ENCODE results near the gene FOXA1. TPM values are rescaled to one million over a fixed set of nuclear protein-coding genes. Genes with fewer than 3 reads are reported as not detected.

FOXA1 gene
- total RNA-seq, 1 experiment from 2014 or later = 4.3 TPM

DNA sequence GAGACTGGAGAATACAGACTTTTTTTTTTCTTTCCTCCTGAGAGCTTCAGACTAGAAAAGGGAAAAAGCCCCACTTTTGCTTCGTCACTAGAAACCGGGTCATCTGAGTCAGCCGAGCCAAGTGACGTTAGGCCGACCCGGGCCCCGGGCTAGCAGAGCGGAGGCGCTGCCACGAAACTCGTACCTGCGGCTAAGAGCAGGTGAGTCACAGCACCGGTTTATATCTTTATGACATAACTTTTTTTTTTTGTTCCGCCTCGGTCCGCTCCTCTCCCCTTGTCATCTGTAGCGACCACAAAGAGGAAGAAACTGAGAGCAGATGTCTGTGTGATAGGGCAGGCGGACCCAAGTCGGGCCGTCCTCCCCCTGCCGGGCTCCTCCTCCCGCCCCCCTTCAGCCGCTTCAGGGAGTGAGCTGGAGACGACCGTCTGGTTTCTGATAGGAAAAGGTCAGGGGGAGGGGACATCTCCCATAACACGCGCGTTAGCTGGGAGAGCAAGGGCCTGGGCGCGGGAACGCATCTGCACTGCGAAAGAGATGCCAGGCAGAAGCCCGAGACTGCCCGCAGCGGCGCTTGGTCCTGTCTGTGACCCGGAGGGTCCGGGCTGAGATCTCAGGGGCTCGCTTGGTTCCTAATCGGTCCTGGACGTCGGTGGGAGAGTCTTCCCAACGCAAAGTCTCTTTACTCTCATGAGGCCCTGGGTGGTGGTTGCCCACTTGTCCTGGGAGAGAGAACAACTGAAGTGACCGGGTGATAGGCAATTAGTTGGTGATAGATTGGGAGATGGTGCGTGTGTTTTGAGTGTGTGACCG lies 966 bp upstream of the FOXA1 start:
- TF ChIP-seq, protein P1, sequence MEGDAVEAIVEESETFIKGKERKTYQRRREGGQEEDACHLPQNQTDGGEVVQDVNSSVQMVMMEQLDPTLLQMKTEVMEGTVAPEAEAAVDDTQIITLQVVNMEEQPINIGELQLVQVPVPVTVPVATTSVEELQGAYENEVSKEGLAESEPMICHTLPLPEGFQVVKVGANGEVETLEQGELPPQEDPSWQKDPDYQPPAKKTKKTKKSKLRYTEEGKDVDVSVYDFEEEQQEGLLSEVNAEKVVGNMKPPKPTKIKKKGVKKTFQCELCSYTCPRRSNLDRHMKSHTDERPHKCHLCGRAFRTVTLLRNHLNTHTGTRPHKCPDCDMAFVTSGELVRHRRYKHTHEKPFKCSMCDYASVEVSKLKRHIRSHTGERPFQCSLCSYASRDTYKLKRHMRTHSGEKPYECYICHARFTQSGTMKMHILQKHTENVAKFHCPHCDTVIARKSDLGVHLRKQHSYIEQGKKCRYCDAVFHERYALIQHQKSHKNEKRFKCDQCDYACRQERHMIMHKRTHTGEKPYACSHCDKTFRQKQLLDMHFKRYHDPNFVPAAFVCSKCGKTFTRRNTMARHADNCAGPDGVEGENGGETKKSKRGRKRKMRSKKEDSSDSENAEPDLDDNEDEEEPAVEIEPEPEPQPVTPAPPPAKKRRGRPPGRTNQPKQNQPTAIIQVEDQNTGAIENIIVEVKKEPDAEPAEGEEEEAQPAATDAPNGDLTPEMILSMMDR (conservative IDR thresholded peaks at IDR 0.05; ENCODE audit: low read depth, low read length) = no peak
- no peak for TF ChIP-seq EZH2 (IDR thresholded peaks at IDR 0.05; ENCODE audit: borderline replicate concordance, low read depth, low read length, poor library complexity, severe bottlenecking)
- Histone ChIP-seq H3K36me3 (ENCODE audit: insufficient read depth, low read length, poor library complexity, severe bottlenecking) (no peaks in the 10 kb centered on the region), H3K4me3 (ENCODE audit: low read depth, low read length, poor library complexity, severe bottlenecking) (peak overlapping the region; percentile 68), H3K27ac (ENCODE audit: low read depth, low read length, poor library complexity, severe bottlenecking) (no peak overlapping the region), H3K27me3 (replicated peaks; ENCODE audit: insufficient read depth, low read depth, low read length, poor library complexity) (peaks cover 72% of the 10 kb centered on the region), H3K9me3 (ENCODE audit: low read depth, low read length, poor library complexity, severe bottlenecking) (no peaks in the 10 kb centered on the region), H3K4me1 (ENCODE audit: insufficient read depth, low read length, poor library complexity, severe bottlenecking) (peaks cover 25% of the 10 kb centered on the region)
- no peak for DNase-seq (ENCODE audit: low spot score)
- ChIA-PET CTCF (no interaction called here), POLR2A (ENCODE audit: low non-redundant PET) (no interaction called here)
- intact Hi-C loops (cut with micrococcal nuclease; ENCODE audit: unreplicated experiment) = no loop called here
- BruUV-seq (replicated peaks) = no TSS peak

DNA sequence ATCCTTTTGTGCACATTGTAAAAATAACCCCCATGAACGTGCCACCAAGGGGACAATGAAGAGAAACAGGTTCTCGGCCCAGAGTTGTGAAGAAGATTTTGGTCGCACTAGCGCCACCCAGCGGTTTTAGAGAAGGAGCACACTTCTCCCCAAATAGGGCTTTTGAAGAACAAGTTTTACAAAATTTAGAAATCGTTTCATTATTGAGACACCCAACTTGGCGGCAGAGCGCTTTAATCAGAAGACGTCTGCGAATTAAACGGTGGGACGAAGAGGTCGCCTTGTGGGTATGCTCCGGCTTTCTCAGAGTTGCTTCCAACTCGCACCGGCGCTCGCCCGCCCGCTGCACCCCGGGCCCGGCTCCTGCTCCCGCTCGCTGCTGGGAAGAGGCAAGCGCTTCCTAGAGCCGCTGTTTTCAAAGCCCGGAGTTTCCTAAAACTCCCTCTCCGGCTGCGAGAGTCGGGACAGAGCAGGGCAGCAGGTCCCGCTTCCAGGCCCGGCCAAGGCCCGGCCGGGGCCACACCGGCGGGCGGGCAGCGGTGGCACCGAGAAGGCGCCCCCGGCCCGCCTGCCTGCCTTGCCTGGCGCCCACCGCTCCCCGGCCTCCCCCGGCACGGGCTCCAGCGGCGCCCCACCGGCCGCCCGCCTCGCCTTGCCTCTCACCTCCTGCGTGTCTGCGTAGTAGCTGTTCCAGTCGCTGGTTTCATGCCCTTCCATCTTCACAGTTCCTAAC lies 645 bp downstream of the FOXA1 start:
- Histone ChIP-seq H3K9me3 (ENCODE audit: low read depth, low read length, poor library complexity, severe bottlenecking) (no peaks in the 10 kb centered on the region), H3K4me1 (ENCODE audit: insufficient read depth, low read length, poor library complexity, severe bottlenecking) (peaks cover 12% of the 10 kb centered on the region), H3K27me3 (replicated peaks; ENCODE audit: insufficient read depth, low read depth, low read length, poor library complexity) (peaks cover 72% of the 10 kb centered on the region), H3K36me3 (ENCODE audit: insufficient read depth, low read length, poor library complexity, severe bottlenecking) (no peaks in the 10 kb centered on the region), H3K27ac (ENCODE audit: low read depth, low read length, poor library complexity, severe bottlenecking) (peak overlapping the region; percentile 65), H3K4me3 (ENCODE audit: low read depth, low read length, poor library complexity, severe bottlenecking) (peak overlapping the region; percentile 68)
- DNase-seq (ENCODE audit: low spot score) = peak; percentile 91
- ChIA-PET POLR2A (ENCODE audit: low non-redundant PET) (no interaction called here), CTCF (no interaction called here)
- peak; percentile 51 for TF ChIP-seq EZH2 (IDR thresholded peaks at IDR 0.05; ENCODE audit: borderline replicate concordance, low read depth, low read length, poor library complexity, severe bottlenecking)
- TF ChIP-seq, protein P1 (conservative IDR thresholded peaks at IDR 0.05; ENCODE audit: low read depth, low read length) = peak; percentile 91
- BruUV-seq (replicated peaks) = no TSS peak
- intact Hi-C loops (cut with micrococcal nuclease; ENCODE audit: unreplicated experiment) = loop anchor here (1.0 to 5.0 kb wide), 2 partner anchors 278 to 348 kb away; no protein-coding TSS in a partner anchor

DNA sequence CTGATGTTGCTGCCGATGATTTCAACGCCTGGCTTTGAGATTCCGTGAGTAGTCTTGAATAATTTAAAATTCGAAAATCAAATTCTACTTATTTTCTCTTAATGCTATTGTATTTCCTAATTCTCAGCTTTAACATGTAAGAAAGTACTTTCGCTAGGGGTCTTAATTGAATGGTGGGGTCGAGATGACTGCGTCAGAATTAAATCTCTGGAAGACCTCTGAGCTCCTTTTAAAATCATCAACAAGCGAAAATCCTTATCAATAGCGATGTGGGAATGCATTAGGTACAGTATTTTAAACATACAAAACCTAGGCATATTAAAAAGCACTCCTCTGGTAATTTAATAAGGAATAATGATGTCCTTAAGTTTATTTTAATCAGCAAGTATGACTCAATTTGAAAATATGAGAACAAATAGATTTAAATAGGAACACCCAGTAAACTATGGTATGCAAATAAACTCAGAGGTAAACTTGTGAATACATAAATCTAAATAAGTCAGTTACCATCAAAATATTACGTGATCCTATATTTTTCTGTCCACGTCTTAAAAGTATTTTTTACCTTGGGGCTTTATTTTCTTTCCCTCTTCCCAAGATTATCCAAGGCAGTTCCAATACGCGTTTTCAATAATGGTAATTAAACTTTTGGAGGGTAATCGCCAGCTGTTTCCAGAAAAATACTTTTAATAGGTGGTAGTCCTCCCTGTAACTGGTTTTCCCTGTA lies 1.4 kb downstream of the FOXA1 start:
- Histone ChIP-seq H3K36me3 (ENCODE audit: insufficient read depth, low read length, poor library complexity, severe bottlenecking) (no peaks in the 10 kb centered on the region), H3K27me3 (replicated peaks; ENCODE audit: insufficient read depth, low read depth, low read length, poor library complexity) (peaks cover 72% of the 10 kb centered on the region), H3K9me3 (ENCODE audit: low read depth, low read length, poor library complexity, severe bottlenecking) (no peaks in the 10 kb centered on the region), H3K27ac (ENCODE audit: low read depth, low read length, poor library complexity, severe bottlenecking) (no peak overlapping the region), H3K4me1 (ENCODE audit: insufficient read depth, low read length, poor library complexity, severe bottlenecking) (peaks cover 12% of the 10 kb centered on the region), H3K4me3 (ENCODE audit: low read depth, low read length, poor library complexity, severe bottlenecking) (peak overlapping the region; percentile 68)
- DNase-seq (ENCODE audit: low spot score) = no peak
- CTCF ChIA-PET = no interaction called here
- TSS peak; percentile 54 for BruUV-seq (replicated peaks)
- intact Hi-C loops (cut with micrococcal nuclease; ENCODE audit: unreplicated experiment) = loop anchor here (1.0 to 5.0 kb wide), 2 partner anchors 279 to 347 kb away; no protein-coding TSS in a partner anchor
- POLR2A ChIA-PET (ENCODE audit: low non-redundant PET) = no interaction called here
- TF ChIP-seq, protein P1 (conservative IDR thresholded peaks at IDR 0.05; ENCODE audit: low read depth, low read length) = no peak
- no peak for TF ChIP-seq EZH2 (IDR thresholded peaks at IDR 0.05; ENCODE audit: borderline replicate concordance, low read depth, low read length, poor library complexity, severe bottlenecking)

All from A673 (cell line).